ENCODE data around the gene SLIT3.

The SLIT3 gene

DNA sequence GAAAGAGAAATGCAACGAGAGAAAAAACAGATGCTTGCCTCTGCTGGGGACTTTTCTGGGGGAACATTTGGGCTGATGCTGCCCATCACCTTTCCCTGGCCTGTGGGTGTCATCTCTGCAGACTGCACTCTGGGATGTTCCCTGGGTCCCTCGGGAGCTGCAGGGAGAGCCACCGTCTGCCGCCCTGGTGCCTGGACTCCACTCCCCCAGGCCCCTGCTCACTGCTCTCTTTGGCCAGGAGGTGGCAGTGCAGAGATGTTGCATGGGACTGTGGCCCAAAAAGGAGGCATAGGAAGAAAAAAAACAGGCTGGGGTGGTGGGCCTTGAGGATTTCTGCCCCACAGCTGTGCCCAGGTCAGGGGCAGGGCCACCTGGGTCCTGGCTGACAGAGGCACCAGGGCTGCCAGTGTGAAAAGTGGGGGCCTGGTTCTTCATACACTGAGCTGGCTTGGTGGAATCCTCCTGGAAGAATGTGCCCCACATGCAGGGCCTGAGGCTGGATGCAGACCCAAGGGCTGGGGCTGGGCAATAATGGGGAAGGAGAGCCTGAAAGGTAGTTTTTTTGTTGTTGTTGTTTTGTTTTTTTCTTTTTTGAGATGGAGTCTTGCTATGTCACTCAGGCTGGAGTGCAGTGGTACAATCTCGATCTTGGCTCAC lies 353.6 kb downstream of the SLIT3 start:
- DNase-seq = peak; percentile 38

- DNase-seq = no peak
Measured at GRCh38 chr5:168946363-168946762, 354.6 kb downstream of the SLIT3 start.

- DNase-seq = no peak
Measured at GRCh38 chr5:168944004-168944403, 356.9 kb downstream of the SLIT3 start.

- DNase-seq = no peak
Measured at GRCh38 chr5:168943091-168943884, 357.7 kb downstream of the SLIT3 start.

- no peak for DNase-seq
Measured at GRCh38 chr5:168941901-168942300, 359.0 kb downstream of the SLIT3 start.

- DNase-seq = no peak
Measured at GRCh38 chr5:168940712-168941111, 360.2 kb downstream of the SLIT3 start.

DNA sequence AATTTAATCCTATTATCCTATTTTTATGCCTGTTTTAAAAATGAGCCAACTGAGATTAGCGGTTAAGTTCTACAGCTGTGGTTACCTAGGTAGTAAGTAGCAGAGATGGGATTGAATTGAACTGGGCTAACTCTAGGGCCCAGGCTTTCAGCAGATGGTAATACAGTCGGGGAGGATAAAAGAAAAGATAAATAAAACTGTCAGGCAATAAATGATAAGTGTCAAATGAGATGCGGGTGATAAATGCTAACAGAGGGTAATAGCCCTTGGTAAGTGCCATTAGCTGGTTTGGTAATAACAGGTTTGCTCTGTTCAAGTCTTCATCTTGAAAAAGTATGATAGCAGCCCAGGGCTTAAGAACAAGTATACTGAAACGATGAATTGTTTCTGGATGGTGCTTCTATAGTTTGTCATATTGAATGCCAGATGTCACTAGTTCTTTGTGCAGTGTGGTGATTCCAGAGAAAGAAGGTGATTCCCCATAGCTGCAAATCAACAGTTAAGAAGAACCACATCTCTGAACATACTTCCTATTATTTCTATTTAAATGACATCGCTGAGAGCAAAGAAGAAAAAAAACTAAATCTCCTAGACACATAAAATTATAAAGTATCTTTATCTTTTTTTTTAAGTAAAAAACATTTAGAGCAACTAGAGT lies 360.9 kb downstream of the SLIT3 start:
- no peak for DNase-seq

DNA sequence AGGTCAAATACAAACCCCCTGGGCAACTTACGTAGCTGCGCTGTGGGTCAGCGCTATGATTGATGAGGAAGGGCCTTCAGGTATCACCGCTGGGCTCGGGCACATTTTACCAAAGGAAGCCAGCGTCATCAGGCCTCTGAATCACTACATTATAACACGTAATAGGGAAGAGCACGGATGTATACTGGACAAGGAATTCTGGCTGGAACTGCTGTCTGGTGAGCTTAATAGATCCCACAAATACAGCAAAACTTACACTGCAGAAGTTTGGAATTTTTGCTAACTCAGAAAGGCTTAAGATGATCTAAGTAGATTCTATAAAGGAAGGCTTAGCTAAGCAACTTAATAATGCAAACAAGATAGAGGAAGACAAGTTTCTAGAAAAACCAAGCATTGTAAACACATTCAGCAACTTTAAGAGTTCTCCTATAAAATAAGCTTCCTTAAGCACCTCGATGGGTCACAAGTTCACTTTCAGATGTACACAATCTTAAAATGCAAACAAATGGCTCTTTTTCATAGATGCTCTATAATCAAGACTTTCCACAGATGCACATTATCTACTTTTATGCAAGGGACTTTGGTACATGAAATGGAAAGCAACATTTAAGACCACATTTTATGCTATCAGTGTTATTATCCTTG lies 361.7 kb downstream of the SLIT3 start:
- no peak for DNase-seq

GRCh38 chr5:168936511-168936910 lies 364.4 kb downstream of the SLIT3 start:
- DNase-seq = no peak

GRCh38 chr5:168935183-168935582 lies 365.8 kb downstream of the SLIT3 start:
- no peak for DNase-seq

- DNase-seq = no peak
Measured at GRCh38 chr5:168934169-168934568, 366.8 kb downstream of the SLIT3 start.

DNA sequence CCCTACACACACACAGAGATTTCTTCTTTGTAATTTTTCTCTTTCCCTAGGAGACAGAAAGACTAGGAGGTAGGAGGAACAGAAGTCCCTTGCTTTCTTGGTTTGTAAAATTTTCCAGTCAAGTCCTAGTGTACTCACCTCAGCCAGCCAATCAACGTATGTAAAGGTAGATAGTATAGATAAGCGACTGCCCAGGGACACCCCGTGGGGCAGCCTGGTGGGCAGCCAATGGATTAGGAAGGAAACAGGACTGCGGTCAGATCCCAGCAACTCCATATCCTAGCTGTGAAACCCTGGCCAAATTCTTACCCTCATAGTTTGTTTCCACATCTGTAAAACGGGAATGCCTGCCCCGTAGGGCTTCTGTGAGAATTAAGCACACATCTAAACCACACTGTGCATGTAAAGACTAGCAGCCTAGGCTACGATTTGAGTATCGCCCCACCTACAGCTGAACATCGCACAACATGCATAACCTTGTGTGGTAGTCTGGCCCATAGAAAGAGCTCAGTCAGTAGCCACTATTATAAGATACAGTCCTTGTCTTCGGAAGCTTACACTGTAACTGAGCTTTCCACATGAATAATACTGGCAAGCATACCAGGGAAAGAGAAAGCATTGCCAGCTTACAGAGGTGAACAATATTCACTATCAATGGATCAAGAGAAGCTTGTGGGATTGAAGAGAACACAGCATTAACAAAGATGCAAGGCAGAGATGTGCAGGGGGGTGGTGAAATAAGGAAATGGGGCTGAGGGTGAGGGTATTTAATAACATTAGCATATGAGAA lies 368.3 kb downstream of the SLIT3 start:
- no peak for DNase-seq

GRCh38 chr5:168931638-168932345 lies 369.1 kb downstream of the SLIT3 start:
- DNase-seq = no peak

GRCh38 chr5:168929656-168930055 lies 371.3 kb downstream of the SLIT3 start:
- no peak for DNase-seq

GRCh38 chr5:168925160-168925559 lies 375.8 kb downstream of the SLIT3 start:
- DNase-seq = no peak

GRCh38 chr5:168921147-168921866 lies 379.6 kb downstream of the SLIT3 start:
- DNase-seq = no peak

DNA sequence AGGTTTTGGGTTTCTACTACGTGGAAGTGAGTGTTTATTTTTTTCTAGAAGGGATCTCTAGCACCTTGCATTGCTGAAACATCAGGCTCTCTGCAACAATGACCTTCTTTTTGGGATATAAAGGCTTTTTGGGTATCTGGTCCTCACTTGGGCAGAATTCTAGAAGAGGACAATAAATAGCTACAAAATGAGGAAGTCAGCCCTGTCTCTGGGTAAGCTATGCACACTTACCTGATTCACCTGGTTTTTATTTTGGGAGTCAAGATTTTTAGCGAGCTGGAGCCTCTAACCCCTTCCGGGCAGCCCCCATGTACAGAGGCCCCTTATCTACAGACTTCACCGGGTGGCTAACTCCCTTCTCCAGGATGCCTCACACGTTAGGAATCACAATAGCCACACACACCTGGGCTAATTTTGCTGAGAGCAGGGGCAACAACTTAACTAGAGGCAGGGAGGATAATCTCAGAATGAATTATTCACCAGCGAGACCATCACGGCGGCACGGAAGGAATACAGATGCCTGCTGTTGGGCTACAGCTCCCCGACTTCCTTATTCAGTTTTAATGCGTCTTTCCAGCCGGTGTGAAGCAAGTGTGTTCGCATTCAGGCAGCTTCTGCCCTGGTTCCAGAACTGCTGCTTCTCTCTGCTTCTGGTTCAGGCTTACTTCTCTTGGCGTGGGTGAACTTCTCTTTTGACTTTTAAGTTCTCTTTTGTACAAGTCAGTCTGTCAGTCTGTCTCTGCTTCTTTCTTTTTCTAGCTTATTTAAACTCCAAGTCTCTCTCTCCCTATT lies 380.7 kb downstream of the SLIT3 start:
- no peak for DNase-seq

DNA sequence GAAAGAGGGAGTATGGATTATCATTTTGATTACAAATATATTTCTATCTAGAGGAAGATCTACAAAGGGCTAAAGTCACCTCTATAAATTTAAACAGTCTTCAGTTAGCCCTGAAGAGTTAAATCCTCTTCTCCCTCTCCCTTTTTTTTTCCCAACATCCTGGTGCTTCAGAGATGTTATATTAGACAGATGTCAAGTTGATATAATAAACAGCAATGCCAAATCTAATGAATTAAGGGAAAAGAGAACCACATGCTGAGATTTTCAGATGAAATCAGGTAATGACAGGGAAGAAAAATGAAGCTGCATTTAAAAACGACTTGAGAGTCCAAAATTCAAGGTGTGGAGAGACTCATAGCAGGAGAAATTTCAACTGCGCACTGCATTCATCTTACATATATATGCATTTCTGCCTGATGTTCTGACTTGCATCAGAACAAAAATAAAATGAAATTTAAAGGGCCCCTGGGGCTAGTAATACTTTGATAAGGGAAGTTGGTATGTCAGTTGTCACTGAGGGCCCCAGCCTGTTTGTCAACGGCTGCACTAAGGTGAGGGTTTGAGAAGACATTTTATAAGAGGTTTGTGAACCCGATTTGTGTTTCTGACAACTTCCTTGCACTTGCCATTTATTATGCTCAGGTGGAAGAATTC lies 382.9 kb downstream of the SLIT3 start:
- DNase-seq = no peak

DNA sequence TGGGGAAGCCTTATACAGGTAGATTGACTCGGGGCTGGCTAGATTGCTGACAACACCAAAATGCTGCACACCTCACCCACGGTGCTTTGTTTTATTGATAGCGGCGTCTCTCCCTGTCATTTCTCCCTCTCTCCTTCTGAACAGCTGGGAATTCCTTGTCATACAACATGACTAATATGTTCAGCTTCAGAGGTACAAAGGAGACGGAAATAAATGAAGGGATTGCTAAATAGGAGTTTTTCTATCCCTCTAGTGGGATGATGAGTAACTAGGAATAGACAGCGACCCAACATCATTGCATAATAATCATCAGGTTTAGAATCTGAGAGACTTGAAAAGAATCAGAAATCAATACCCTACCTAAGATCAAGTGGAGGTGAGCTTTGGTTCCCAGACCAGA lies 384.1 kb downstream of the SLIT3 start:
- no peak for DNase-seq

DNA sequence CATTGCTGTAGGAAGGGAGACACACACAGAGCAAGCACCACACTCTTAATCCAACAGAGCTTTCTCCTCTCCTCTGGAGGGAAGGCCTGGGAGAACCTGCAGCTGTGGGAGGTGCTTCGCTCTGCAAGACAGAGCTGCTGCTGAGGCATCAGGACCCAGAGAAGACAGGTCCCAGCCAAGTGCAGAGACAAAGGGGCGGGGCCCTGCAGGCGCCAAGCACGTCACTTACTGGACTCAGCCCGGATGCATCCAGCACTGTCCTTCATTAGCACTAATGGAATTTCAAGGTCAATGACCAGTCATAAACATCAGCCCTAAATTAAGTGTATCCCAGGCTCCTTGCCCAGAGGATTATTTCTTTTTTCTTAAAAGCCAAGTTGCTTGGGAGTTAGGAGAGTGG lies 384.7 kb downstream of the SLIT3 start:
- no peak for DNase-seq

All from activated CD4-positive, CD25-positive, alpha-beta regulatory T cell treated with anti-CD3 and anti-CD28 coated beads, Interleukin-2, amount 50 U/mL, for 72 hours (primary cell).